RWPE2 (cell line): ENCODE data around the gene ERBB2.
"Not testable (repeated sequence)": the region's sequence is repeated elsewhere in the genome, so short reads cannot be mapped to it uniquely, and the experiment has no call there.

Source experiments
- ATAC-seq: fragments of 200-7000 bp; cut with Tn5 transposase; 3 replicates; pipeline ENCODE4 v1.9.1; 2021; ENCODE audit warnings: low read depth
- DNase-seq: peaks from one replicate; pipeline ENCODE4 v3.0.0-alpha.2; 2020; ENCODE audit warnings: low spot score
- H3K27ac ChIP-seq: fragments of 450-650 bp; 2 replicates; pipeline ENCODE4 v1.5.1; 2017; ENCODE audit warnings: mild to moderate bottlenecking; ENCODE audit not compliant: poor library complexity, severe bottlenecking
- H3K27me3 ChIP-seq: fragments of 250-450 bp; sonication (Bioruptor Pico); 2 replicates; pipeline ENCODE4 v1.5.1; 2021; ENCODE audit warnings: mild to moderate bottlenecking, moderate library complexity; ENCODE audit not compliant: insufficient read depth, poor library complexity, severe bottlenecking
- H3K36me3 ChIP-seq: fragments of 250-450 bp; sonication (Bioruptor Pico); 2 replicates; pipeline ENCODE4 v1.5.1; 2020; ENCODE audit warnings: low read depth, mild to moderate bottlenecking, moderate library complexity
- H3K4me1 ChIP-seq: fragments of 250-450 bp; sonication (Bioruptor Pico); 2 replicates; pipeline ENCODE4 v1.5.1; 2021; ENCODE audit warnings: mild to moderate bottlenecking, moderate library complexity; ENCODE audit not compliant: insufficient read depth, poor library complexity, severe bottlenecking
- H3K4me3 ChIP-seq: fragments of 250-450 bp; sonication (Bioruptor Pico); 2 replicates; pipeline ENCODE4 v1.5.1; 2021; ENCODE audit warnings: mild to moderate bottlenecking, moderate library complexity; ENCODE audit not compliant: severe bottlenecking
- H3K9me3 ChIP-seq: fragments of 250-450 bp; sonication (Bioruptor Pico); 2 replicates; pipeline ENCODE4 v1.5.1; 2021; ENCODE audit warnings: mild to moderate bottlenecking, moderate library complexity; ENCODE audit not compliant: severe bottlenecking
- TF ChIP-seq, protein P1 (sequence below): fragments of 450-650 bp; IDR thresholded peaks from one replicate; pipeline ENCODE4 v1.5.1; 2017; ENCODE audit warnings: mild to moderate bottlenecking, moderate library complexity; ENCODE audit not compliant: poor library complexity, severe bottlenecking

Gene ERBB2

GRCh38 chr17:39744836-39745215, 45.0 kb downstream of the ERBB2 start:
- DNase-seq = peak; percentile 32
- Histone ChIP-seq H3K27ac (no peak overlapping the region), H3K4me1 (peaks cover 20% of the 10 kb centered on the region), H3K4me3 (no peak overlapping the region), H3K36me3 (peaks cover 31% of the 10 kb centered on the region), H3K27me3 (no peaks in the 10 kb centered on the region), H3K9me3 (no peaks in the 10 kb centered on the region)
- TF ChIP-seq, protein P1, sequence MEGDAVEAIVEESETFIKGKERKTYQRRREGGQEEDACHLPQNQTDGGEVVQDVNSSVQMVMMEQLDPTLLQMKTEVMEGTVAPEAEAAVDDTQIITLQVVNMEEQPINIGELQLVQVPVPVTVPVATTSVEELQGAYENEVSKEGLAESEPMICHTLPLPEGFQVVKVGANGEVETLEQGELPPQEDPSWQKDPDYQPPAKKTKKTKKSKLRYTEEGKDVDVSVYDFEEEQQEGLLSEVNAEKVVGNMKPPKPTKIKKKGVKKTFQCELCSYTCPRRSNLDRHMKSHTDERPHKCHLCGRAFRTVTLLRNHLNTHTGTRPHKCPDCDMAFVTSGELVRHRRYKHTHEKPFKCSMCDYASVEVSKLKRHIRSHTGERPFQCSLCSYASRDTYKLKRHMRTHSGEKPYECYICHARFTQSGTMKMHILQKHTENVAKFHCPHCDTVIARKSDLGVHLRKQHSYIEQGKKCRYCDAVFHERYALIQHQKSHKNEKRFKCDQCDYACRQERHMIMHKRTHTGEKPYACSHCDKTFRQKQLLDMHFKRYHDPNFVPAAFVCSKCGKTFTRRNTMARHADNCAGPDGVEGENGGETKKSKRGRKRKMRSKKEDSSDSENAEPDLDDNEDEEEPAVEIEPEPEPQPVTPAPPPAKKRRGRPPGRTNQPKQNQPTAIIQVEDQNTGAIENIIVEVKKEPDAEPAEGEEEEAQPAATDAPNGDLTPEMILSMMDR = no peak
- ATAC-seq = no peak

DNA sequence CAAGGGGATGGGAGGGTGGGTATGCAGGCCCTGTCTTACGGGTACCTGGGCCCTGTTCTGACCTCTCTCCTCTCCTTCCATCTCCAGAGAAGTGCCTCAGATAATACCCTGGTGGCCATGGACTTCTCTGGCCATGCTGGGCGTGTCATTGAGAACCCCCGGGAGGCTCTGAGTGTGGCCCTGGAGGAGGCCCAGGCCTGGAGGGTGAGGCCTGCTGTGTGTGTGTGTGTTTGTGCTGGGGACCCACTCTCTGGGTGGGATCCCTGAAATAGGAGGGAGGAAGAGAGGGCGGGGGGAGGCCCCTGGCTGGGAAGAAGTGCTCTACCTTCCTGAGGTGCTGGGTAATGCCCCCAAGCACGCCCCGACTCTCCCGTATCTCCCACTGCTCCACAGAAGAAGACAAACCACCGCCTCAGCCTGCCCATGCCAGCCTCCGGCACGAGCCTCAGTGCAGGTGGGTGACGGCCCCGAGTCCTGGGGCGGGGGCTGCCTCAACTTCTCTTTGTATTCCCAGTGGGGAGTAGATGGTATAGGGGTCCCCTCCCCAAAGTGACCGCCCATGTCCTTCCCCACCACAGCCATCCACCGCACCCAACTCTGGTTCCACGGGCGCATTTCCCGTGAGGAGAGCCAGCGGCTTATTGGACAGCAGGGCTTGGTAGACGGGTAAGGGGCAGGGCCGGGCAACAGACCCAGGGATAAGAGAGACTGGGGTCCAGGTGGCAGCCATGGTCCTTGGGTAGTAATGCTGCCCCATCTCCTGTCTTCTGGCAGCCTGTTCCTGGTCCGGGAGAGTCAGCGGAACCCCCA, 45.7 kb downstream of the ERBB2 start:
- peak; percentile 54 for DNase-seq
- no peak for ATAC-seq
- TF ChIP-seq, protein P1 = no peak
- Histone ChIP-seq H3K4me3 (no peak overlapping the region), H3K36me3 (peaks cover 31% of the 10 kb centered on the region), H3K9me3 (no peaks in the 10 kb centered on the region), H3K27me3 (no peaks in the 10 kb centered on the region), H3K4me1 (peaks cover 27% of the 10 kb centered on the region), H3K27ac (no peak overlapping the region)

- no peaks in the 10 kb centered on the region for H3K9me3 ChIP-seq
- no peak overlapping the region for H3K27ac ChIP-seq
- ATAC-seq (no peak), DNase-seq (peak; percentile 23)
- H3K4me1 ChIP-seq = peaks cover 24% of the 10 kb centered on the region
- peaks cover 31% of the 10 kb centered on the region for H3K36me3 ChIP-seq
- H3K4me3 ChIP-seq = no peak overlapping the region
- no peaks in the 10 kb centered on the region for H3K27me3 ChIP-seq
- TF ChIP-seq, protein P1 = no peak
Measured at GRCh38 chr17:39746145-39746461, 46.2 kb downstream of the ERBB2 start.

GRCh38 chr17:39747745-39748144, 47.9 kb downstream of the ERBB2 start:
- Histone ChIP-seq H3K36me3 (peaks cover 23% of the 10 kb centered on the region), H3K4me3 (no peak overlapping the region), H3K9me3 (no peaks in the 10 kb centered on the region), H3K27me3 (no peaks in the 10 kb centered on the region), H3K4me1 (peaks cover 19% of the 10 kb centered on the region), H3K27ac (no peak overlapping the region)
- no peak for ATAC-seq
- TF ChIP-seq, protein P1 = no peak
- no peak for DNase-seq

- not testable (repeated sequence) for H3K27ac ChIP-seq, ATAC-seq, H3K9me3 ChIP-seq, DNase-seq, H3K27me3 ChIP-seq, H3K4me3 ChIP-seq
- peaks cover 16% of the 10 kb centered on the region for H3K36me3 ChIP-seq
- peaks cover 19% of the 10 kb centered on the region for H3K4me1 ChIP-seq
Measured at GRCh38 chr17:39748444-39749034, 48.7 kb downstream of the ERBB2 start.
